Hindlimb muscle (tissue), 1 donor: ENCODE results near the gene ENTPD8. TPM values are rescaled to one million over a fixed set of nuclear protein-coding genes. Genes with fewer than 3 reads are reported as not detected.

Experiments
- DNase-seq: peaks from one replicate; pipeline ENCODE4 v3.0.0-alpha.2; 2013
- polyA plus RNA-seq: library from polyadenylated mRNA; unstranded; fragments of 120-200 nt; gene quantifications from one replicate; pipeline ENCODE4 v1.2.1, GENCODE V29; 2013; ENCODE audit not compliant: insufficient read length

Gene ENTPD8, protein sequence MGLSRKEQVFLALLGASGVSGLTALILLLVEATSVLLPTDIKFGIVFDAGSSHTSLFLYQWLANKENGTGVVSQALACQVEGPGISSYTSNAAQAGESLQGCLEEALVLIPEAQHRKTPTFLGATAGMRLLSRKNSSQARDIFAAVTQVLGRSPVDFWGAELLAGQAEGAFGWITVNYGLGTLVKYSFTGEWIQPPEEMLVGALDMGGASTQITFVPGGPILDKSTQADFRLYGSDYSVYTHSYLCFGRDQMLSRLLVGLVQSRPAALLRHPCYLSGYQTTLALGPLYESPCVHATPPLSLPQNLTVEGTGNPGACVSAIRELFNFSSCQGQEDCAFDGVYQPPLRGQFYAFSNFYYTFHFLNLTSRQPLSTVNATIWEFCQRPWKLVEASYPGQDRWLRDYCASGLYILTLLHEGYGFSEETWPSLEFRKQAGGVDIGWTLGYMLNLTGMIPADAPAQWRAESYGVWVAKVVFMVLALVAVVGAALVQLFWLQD
- 0.98 TPM for polyA plus RNA-seq

DNA sequence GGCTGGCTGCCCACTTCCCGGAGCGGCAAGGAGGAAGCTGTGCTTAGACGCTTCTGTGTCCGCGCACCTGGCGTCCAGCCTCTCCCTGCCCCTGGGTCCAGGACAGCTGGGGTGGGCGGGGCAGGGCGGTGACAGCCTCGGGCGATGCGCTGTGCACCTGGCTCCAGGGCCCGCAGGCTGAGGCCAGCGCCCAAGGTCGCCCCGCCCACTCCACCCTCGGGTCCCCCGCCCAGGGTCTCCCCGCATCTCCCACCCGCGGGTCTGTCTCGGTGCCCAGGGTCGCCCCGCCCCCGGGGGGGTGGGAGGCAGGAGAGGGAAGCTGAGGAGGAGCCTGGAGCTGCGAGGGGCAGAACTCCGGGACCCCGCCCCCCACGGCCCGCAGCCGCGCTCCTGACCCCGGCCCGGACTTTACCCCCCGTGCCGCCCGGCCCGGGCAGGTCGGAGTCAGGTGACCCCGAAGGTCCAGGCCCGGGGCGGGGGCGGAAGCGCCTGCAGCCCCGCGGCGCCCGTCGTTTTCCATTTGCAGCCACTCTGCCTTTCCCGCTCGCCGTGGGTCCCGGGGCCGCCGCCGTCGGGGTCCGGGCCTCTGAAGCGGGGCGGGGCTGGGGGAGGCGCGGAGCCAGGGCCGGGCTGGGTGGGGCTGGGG is at the start of gene ENTPD8:
ENTPD8 (minus strand) TSS at position 69 of the 646 bp plus-strand sequence. CDS start 3,072 bp downstream, outside the sequence.
- no peak for DNase-seq

DNA sequence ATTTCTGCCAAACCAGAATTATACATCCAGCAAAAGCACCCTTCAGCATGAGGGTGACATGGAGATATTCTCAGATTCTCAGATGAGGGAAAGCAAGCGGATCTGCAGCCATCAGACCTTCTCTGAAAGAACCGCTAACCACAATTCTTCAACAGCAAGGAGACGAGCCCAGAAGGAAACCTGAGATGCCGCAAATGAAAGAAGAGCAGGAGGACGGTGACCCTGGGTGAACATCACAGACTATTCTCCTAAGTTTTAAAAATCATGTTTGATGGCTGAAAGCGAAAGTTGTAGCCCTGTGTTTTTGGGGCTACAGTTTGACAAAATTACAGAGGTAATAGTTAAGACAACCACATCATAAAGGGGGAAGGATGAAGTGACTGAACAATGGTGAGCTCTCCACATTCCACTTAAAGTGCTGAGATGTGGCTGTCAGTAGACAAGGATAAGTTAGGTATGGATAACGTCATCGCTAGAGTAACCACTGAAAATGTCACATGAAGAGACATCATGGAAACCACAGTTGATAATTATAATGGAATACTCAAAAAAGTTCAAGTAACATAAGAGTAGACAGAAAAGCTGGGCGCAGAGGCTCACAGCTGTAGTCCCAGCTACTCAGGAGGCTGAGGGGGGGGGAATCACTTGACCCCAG is 49.5 kb upstream of the ENTPD8 start:
- DNase-seq = no peak

DNA sequence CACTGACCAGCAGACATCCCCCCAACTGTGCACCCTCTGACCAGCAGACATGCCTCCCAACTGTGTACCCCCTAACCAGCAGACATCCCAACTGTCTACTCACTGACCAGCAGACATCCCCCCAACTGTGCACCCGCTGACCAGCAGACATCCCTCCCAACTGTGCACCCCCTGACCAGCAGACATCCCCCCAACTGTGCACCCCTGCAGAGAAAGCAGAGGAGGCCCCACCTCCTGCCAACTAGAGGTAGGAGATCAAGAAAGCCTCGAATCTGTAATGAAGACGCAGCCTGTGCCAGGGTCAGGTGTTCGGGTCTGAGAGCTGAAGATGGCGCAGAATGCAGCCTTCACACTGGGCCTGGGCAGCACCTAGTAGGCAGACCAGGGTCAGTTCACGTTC is 47.7 kb upstream of the ENTPD8 start:
- DNase-seq = no peak

DNA sequence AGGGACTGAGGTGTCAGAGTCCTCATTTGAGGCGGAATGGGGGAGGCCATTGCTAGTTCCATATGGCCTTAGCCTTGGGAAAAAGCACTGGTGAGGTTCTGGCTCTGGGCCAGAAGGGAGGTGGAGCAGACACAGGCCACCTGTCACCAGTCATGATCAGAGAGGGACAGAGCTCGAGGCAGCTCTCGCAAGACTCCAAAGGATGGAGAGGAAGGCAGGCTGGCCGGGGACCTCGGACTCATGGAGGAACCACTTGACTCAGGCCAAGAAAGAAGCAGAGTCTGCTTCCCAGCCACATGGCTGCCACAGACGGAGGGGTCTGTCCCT is 47.1 kb upstream of the ENTPD8 start:
- no peak for DNase-seq

DNA sequence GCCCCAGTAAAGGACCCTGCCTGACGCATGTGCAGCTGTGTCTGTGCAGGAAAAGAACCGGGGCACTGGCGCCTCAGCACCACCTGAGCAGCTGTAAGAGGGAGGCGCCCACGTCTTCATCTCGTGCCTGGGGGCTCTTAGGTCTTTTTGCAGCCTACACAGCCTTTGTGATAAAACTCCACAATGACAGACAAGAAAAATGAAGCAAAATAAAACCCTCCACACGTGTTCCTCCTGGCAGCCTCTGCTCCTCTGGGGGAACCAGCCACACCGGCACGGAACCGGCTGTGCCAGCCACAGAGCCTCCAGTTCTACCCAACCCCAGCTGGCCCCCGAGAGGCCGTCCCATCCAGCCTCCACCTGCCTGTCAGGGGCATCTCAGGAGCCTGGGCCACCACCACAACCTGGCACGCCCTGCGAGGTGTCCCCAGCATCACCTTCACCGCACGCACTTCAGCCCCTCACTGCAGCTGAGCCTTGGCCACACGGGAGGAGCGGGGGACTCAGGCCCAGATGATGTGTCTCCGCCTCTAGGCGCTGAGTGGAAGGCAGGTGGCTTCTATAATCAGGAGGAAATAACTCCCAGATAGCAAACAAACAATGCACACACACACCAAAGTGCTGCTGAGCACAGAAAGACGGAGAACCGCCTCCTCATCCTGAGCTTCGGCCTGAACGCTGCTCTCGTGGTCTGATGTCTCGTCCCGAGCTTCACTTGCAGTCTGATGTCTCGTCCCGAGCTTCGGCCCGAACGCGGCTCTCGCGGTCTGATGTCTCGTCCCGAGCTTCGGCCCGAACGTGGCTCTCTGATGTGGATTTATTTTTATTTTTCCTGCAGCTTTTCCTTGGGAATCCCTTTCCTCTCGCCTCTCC is 46.5 kb upstream of the ENTPD8 start:
- no peak for DNase-seq

DNA sequence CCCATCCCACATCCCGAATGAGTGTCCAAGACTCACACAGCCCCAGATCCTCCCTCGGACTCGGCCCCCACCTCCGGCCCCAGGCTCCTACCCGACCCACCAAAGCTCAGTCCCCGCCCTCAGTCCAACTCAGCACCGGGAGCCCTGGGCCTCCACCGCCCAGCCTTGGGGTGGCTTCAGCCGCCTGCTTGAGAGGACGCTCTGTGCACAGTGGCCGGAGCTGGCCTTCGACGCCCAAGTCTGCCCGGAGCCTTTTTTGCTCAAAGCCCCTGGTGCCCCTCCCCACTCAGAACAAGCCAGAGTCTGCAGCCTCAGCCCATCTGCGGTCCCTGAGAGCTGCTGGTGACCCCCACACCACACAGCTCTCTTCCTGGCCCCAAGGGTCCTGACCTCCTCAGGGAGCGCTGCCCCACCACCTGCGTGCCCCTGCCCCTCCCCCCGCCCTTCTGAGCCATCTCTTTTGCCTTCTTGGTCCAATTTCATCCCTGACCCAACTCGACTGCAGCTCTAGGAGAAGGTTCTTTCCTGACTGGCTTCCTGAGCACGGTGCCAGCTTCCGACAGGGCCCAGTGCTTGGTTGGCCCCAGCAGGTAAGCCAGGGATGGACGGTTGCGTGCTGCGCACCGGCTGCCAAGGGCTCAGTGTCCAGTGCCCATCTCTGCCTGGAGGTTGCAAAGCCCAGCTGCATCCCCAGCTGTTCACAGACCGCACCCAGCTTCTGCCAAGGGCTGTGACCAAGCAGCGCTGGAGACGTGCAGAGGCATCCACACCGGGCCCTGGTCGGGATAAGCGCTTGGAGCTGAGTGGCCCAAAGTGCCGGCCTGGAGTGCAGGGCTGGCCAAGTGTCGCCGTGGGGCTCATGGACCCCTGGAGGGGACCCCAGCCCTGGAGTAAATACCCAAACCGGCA is 45.6 kb upstream of the ENTPD8 start:
- no peak for DNase-seq

DNA sequence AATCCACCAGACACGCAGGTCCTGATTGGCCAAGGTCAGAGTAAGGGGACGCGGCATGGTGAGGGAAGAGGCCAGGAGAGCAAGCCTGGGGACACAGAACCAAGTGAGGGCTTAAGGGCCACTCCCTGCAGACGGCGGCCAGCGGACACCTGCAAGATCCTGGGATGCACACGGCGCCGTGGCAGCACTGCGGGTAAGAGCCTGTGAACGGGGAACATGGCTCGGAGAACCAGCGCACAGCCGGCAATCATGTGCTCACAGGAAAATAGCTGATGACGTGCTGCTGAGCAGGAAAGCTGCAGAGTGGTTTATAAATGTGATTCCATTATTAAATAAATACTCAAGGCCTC is 45.0 kb upstream of the ENTPD8 start:
- DNase-seq = no peak

DNA sequence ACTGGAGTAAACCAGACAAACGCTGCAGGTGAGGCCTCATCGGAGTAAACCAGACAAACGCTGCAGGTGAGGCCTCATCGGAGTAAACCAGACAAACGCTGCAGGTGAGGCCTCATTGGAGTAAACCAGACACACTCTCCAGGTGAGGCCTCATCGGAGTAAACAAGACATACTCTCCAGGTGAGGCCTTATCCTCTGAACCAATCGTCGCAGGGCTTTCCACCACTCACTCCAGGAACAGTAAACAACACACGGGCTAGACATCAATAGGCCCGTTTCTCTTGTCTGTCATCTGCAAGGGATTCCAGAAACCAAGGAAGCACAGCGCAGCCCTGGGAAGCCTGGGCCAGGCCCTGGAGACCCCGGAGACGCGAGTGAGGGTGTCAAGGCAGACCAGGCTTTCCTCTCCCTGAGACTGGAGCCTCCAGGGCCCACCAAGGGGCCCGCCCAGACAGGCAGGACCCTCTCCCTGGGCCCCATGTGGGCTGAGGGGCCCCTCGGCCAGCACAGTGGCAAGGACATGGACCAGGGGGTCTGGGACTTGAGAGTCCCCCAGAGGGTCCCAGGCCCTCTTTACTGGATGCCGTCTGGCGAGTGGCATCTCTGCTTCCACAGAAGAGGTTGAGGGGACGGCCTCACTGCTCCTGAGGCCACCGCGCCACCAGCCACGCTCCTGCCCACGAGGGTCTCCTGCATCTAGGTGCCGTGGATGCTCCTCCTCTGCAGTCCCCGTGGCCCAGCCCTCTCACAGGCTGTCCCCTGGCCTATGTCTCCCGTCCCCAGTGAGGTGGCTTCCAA is 44.4 kb upstream of the ENTPD8 start:
- no peak for DNase-seq

DNA sequence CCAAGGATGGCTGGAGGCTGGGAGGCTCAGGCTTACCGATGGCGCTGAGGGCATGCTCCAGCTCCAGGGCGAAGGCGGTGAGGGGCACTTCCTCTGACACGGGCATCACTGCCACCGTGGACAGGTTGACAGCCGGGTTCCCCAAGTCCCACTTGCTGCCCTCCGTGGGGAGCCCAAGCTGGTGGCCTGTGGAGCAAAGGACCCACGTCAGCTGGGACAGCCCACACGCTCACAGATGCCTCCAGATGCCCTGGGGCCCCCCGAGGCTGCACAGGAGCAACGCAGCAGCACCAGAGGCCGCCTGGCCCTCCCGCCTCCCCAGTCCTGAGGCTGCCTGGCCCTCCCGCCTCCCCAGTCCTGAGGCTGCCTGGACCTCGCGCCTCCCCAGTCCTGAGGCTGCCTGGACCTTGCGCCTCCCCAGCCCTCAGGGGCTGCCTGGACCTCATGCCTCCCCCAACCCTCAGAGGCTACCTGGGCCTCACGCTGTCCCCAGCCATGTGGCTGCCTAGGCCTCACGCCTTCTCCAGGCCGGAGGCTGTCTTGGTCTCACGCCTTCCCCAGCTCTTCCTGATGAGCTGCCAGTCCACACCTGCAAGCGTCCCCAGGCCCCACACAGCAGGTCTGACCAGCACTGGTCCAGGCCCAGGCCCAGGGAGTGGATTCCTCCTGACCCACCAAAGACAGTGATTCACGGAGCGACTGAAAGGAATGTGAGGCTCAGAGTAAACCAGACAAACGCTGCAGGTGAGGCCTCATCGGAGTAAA is 43.6 kb upstream of the ENTPD8 start:
- no peak for DNase-seq

DNA sequence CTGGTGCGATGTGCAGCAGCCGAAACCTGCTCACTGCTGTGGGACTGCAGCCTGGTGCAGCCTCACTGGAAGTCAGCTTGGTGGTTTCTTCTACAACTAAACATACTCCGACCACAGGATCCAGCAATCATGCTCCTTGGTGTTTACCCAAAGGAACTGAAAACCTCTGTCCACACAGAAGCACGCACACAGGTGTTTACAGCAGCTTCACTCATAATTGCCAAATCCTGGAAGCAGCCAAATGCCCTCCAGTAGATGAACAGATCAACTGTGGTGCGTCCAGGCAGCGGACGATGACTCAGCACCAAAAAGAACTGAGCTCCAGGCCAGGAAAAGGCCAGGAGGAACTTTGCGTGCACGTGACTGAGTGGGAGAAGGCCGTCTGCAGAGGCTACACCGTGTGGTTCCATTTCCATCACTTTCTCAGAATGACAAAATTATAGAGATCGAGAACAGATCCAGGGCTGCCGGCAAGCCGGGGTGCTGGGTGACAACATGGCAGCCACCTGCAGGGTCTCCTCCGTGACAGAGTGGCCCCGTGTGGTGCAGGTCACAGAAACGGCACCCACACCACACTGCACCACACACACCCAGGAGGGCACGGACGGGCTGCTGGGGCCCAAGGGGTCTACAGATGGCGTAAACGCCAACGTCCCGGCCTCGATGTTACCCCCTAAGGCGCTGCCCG is 41.1 kb upstream of the ENTPD8 start:
- DNase-seq = no peak

DNA sequence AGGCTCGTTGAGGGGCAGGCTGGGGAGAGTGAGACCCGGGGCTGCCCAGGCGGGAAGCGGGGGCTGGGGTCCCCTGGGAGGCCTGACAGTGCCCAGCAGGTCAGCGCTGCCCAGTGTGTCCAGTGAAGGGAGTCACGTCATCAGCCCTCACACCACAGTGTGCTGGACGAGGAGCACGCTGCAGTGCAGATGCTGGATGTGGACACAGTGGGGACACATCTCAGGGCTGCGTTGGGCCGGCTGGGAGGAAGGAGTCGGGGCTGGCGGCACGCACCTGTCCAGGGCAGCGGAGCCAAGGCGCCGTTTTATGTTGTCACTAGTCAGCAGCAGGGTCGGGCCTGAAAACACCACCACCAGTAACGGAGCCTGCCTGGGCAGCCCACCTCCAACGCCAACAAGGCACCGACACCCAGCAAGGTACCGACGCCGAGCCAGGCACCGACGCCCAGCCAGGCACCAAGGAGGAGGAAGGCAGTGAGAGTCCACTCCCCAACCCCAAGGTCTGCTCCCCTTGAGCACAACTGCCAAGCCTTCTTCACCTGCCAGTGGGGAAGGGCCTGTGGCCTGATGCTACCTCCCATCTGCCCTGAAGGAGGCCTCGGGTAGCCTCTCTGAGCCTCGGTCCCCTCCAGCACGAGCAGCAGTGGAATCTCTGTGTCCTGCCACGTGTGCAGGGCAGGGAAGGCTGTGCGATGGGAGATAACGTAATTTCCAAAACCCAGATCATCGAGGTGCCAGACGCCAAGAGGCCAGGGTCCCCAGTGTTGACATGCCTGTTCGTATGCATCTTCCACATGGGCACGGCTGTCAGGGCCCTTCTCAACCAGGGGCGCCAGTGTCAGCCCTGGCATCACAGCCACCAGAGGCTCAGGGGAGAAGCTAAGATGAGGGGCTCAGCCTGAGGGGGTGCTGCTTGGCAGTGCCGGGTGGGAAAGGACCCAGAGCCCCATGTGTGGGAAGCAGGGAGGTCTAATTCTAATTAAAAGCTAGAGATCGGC is 39.8 kb upstream of the ENTPD8 start:
- no peak for DNase-seq

DNA sequence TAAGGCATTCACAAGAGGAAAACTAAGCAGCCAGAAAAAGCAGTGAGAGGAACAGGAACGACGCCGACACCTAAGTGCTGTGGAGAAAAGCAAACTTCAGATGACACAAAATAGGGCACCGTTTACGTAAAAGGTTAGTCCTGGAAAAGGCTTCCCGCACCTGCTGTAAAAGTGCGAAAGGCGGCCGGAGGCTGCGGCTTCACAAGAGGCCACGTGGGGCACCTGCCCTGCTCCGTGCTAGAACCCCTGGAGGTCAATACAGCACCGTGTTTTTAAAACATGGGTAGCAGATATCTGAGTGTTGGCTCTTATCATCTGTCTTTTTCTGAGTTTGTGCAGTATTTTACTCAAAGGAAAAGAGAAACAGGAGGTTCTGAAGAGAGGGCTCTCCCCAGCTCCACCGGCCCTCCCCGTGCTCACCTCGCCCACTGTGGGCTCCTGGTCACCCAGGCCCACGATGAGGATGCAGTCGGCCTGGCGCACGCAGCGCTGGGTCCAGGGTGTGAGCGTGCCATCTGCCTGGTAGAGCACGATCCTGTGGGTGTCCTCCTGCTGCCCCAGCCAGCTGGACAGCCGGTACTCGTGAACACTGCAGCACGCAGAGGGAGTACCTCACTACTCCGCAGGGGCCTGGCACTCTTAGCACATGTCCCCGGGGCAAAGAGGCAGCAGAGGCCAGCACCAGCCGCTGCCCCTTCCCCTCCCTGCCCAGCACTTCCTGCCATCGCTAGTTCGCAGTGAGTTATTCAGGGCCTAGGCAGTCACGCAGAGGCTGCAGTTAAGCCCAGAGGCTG is 38.9 kb upstream of the ENTPD8 start:
- no peak for DNase-seq

DNA sequence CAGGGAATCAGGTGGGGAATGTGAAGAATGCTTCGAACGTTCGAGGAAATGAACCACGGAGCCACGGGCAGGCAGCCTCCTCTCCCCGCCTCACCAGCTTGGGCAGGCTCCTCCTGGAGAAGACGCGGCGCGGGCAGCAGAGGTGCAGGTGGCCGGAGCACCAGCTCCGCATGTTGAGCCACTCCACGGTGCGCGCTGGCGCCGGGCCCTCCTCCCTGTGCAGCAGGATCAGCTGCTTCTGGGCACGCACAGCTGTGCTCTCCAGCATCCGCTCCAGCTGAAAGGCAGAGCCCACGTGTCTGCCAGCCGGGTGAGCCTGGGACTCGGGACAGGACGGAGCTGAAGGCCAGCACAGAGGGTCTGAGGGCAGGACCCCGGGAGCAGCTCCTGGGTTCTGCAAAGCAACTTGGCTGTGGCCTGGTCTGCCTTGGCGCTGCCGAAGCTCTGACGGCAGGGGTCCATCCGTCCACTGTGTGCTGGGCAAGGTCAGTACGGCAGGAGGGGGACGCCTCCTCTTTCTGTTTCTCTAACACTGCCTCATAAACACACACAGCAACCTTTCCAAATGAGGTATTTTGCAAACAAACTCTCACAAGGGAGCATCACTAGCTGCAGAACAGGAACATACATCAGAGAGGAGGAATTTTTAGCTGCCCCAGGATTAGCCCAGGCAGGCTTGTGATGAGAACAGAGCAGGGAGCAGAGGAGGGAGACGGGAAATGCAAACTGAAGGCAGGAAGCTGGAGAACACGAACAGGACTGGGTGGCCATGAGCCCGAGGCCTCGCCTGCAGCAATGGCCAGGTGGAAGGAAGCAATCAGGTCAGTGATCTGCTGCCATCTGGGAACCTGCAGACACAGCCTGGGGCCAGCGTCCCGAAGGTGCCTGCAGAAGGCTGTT is 38.1 kb upstream of the ENTPD8 start:
- no peak for DNase-seq

DNA sequence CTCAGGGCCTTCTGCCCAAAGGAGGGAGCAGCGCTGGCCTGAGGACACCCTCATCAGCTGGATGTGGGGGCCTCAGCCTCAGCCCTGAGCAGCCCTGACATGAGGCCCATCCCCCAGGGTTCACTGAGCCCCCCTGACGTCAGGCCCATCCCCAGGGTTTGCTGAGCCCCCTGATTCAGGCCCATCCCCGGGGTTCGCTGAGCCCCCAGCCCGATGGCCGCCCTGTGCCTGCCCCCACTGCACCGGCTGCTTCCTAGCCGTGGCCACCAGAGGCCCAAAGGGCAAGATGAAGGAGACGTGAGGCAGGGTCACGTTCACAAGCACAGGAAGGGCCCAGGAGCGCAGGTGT is 37.4 kb upstream of the ENTPD8 start:
- no peak for DNase-seq

DNA sequence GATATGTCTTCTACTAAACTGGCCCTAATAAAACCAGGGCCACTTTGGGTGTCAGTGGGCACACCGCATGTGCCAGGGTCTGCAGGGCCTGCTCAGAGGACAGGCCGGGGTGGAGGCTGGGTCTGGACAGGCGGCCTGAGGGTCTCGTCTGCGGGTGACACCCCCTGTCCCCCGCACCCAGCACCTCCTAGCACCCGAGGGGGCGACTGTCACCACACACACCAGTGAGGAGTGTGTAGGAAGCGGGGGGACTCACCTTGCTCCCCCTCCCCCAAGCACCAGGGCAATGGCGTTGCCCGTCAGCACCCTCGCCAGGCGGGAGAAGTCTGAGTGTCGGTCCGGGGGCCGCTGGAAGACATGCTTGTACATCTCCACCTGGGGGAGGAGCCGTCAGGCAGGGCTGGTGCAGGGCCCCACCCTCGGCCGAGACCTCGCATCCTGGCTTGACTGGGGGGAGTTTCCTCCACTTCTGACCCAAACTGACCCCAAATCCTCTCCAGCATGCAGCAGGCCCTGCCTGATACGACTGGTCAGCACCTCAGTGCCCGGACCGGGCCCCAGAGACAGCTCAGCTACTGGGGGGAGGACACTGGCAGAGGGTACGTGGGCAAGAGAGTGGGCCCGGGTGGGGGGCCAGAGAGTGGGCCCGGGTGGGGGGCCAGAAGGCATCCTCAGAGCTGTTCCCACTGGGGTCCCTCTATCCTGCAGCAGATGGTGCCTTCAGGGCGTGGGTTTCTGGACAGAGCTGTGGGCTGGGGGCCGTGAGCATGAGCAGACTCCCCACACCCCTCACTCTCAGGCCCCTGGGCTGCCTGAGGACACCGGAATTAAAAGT is 36.8 kb upstream of the ENTPD8 start:
- no peak for DNase-seq
